Mesenchymal stem cell (in vitro differentiated cells and primary cell): ENCODE results near the gene ABCA2.
A peak's percentile ranks its signal among the peaks of the same experiment; 100 is the strongest.

Experiments
- DNase-seq: peaks from one replicate; pipeline ENCODE4 v3.0.0-alpha.2; 2013
- H2AFZ ChIP-seq: one replicate; pipeline ENCODE4 v1.6.1; 2013; ENCODE audit warnings: low read depth, mild to moderate bottlenecking, control low read depth, inconsistent platforms, low read length, moderate library complexity
- H2AK5ac ChIP-seq: 2 replicates; pipeline ENCODE4 v1.6.1; 2013; ENCODE audit warnings: low read length, moderate library complexity, mild to moderate bottlenecking, inconsistent platforms; ENCODE audit not compliant: severe bottlenecking
- H2BK120ac ChIP-seq: one replicate; pipeline ENCODE4 v1.6.1; 2013; ENCODE audit warnings: low read depth, mild to moderate bottlenecking, inconsistent platforms, low read length, moderate library complexity
- H2BK12ac ChIP-seq, 2 experiments: one replicate each; pipeline ENCODE4 v1.6.1; 2013; ENCODE audit warnings: inconsistent platforms in 2 of 2, low read length in 2 of 2, mild to moderate bottlenecking in 2 of 2, moderate library complexity in 2 of 2, control low read depth in 1 of 2
- H2BK15ac ChIP-seq: one replicate; pipeline ENCODE4 v1.6.1; 2013; ENCODE audit warnings: mild to moderate bottlenecking, low read depth, inconsistent platforms; ENCODE audit not compliant: poor library complexity, severe bottlenecking
- H2BK5ac ChIP-seq: 2 replicates; pipeline ENCODE4 v1.6.1; 2013; ENCODE audit warnings: low read depth, mild to moderate bottlenecking, low read length, control low read depth, inconsistent platforms; ENCODE audit not compliant: poor library complexity, severe bottlenecking
- H3K14ac ChIP-seq, 2 experiments: one replicate each; pipeline ENCODE4 v1.6.1; 2013; ENCODE audit warnings: inconsistent platforms in 2 of 2, low read length in 2 of 2, control low read depth in 1 of 2, mild to moderate bottlenecking in 1 of 2, moderate library complexity in 1 of 2
- H3K18ac ChIP-seq, 2 experiments: one replicate each; pipeline ENCODE4 v1.6.1; 2013; ENCODE audit warnings: inconsistent platforms in 2 of 2, low read length in 2 of 2, control low read depth in 1 of 2, low read depth in 1 of 2, mild to moderate bottlenecking in 1 of 2
- H3K23ac ChIP-seq, 2 experiments: one replicate each; pipeline ENCODE4 v1.6.1; 2013; ENCODE audit warnings: inconsistent platforms in 2 of 2, low read length in 2 of 2, mild to moderate bottlenecking in 2 of 2, moderate library complexity in 2 of 2, control low read depth in 1 of 2
- H3K27ac ChIP-seq: 2 replicates; pipeline ENCODE4 v1.5.1; 2013; ENCODE audit warnings: mild to moderate bottlenecking, moderate library complexity, low read length, control low read depth, inconsistent platforms; ENCODE audit not compliant: poor library complexity, severe bottlenecking
- H3K27me3 ChIP-seq, 2 experiments: 2 replicates each; pipeline versions ENCODE4 v1.6.1 to v1.7.0; 2013; ENCODE audit warnings: low read length in 2 of 2, mild to moderate bottlenecking in 2 of 2, moderate library complexity in 2 of 2, control low read depth in 1 of 2, inconsistent platforms in 1 of 2; ENCODE audit not compliant: control insufficient read depth in 1 of 2, insufficient read depth in 1 of 2
- H3K36me3 ChIP-seq, 2 experiments: 2 replicates each; pipeline versions ENCODE4 v1.6.1 to v1.7.0; 2013; ENCODE audit warnings: low read length in 2 of 2, control low read depth in 1 of 2, inconsistent platforms in 1 of 2, low read depth in 1 of 2, mild to moderate bottlenecking in 1 of 2; ENCODE audit not compliant: insufficient read depth in 2 of 2, control insufficient read depth in 1 of 2
- H3K4ac ChIP-seq, 2 experiments: one replicate each; pipeline ENCODE4 v1.6.1; 2013; ENCODE audit warnings: inconsistent platforms in 2 of 2, low read length in 2 of 2, mild to moderate bottlenecking in 2 of 2, moderate library complexity in 2 of 2, control low read depth in 1 of 2, low read depth in 1 of 2
- H3K4me1 ChIP-seq: 2 replicates; pipeline ENCODE4 v1.6.1; 2013; ENCODE audit warnings: low read depth, low read length, control low read depth; ENCODE audit not compliant: control insufficient read depth, insufficient read depth
- H3K4me2 ChIP-seq: 2 replicates; pipeline ENCODE4 v1.6.1; 2013; ENCODE audit warnings: low read length, mild to moderate bottlenecking, inconsistent platforms; ENCODE audit not compliant: poor library complexity, severe bottlenecking
- H3K4me3 ChIP-seq, 2 experiments: 2 replicates each; pipeline versions ENCODE4 v1.5.1 to v1.7.0; 2013; ENCODE audit warnings: low read length in 2 of 2, mild to moderate bottlenecking in 2 of 2, control low read depth in 1 of 2, low read depth in 1 of 2; ENCODE audit not compliant: insufficient read depth in 1 of 2
- H3K79me1 ChIP-seq: replicated peaks from 2 replicates; pipeline ENCODE4 v1.6.1; 2013; ENCODE audit warnings: mild to moderate bottlenecking, control low read depth, low read length, inconsistent platforms; ENCODE audit not compliant: poor library complexity, severe bottlenecking
- H3K9ac ChIP-seq: 2 replicates; pipeline ENCODE4 v1.7.0; 2013; ENCODE audit warnings: mild to moderate bottlenecking, low read length, moderate library complexity
- H3K9me3 ChIP-seq: 2 replicates; pipeline ENCODE4 v1.7.0; 2013; ENCODE audit warnings: mild to moderate bottlenecking, low read length; ENCODE audit not compliant: control insufficient read depth
- H4K8ac ChIP-seq: one replicate; pipeline ENCODE4 v1.6.1; 2013; ENCODE audit warnings: inconsistent platforms, mild to moderate bottlenecking, low read length, moderate library complexity
- H4K91ac ChIP-seq: one replicate; pipeline ENCODE4 v1.6.1; 2013; ENCODE audit warnings: mild to moderate bottlenecking, low read length, inconsistent platforms
- WGBS: methylation state at CpG from one replicate; pipeline ENCODE4 v1.1.7; 2013; ENCODE audit warnings: mixed read lengths; 5-methylcytosine and 5-hydroxymethylcytosine counted together

ABCA2 gene

GRCh38 chr9:136990242-136990911 is 37.7 kb downstream of the ABCA2 start:
- Histone ChIP-seq H4K91ac (no peak overlapping the region), H3K4me2 (no peak overlapping the region), H2BK12ac (no peak overlapping the region), H2BK120ac (no peak overlapping the region), H3K18ac (no peak overlapping the region), H4K8ac (no peak overlapping the region), H3K14ac (no peak overlapping the region), H3K4me1 (peaks cover 22% of the 10 kb centered on the region), H3K36me3 (peaks cover 0 to 22% of the 10 kb centered on the region in 2 experiments), H2BK15ac (no peak overlapping the region), H3K79me1 (peaks cover 15% of the 10 kb centered on the region), H3K9me3 (no peaks in the 10 kb centered on the region), H3K4ac (no peak overlapping the region), H2AK5ac (no peak overlapping the region), H2BK5ac (no peak overlapping the region), H3K23ac (no peak overlapping the region), H3K9ac (no peak overlapping the region), H3K27me3 (peaks cover 7 to 12% of the 10 kb centered on the region in 2 experiments), H3K27ac (no peak overlapping the region), H3K4me3 (no peak overlapping the region), H2AFZ (no peak overlapping the region)
- DNase-seq = no peak
- WGBS = 95% methylated on average over 10 of the region's 10 CpGs

- no peak overlapping the region for H3K27ac ChIP-seq
- H2BK120ac ChIP-seq = no peak overlapping the region
- H3K27me3 ChIP-seq = peaks cover 21 to 27% of the 10 kb centered on the region in 2 experiments
- no peak overlapping the region for H3K9ac ChIP-seq
- H3K18ac ChIP-seq = no peak overlapping the region
- no peaks in the 10 kb centered on the region for H3K9me3 ChIP-seq
- H3K4me2 ChIP-seq = no peak overlapping the region
- no peak overlapping the region for H2BK5ac ChIP-seq
- peak overlapping the region in 1 of 2 experiments; percentile 41 for H2BK12ac ChIP-seq
- no peak overlapping the region for H3K4me3 ChIP-seq
- peaks cover 29% of the 10 kb centered on the region for H3K4me1 ChIP-seq
- no peak for DNase-seq
- peaks cover 0 to 7% of the 10 kb centered on the region in 2 experiments for H3K36me3 ChIP-seq
- no peak overlapping the region for H2AFZ ChIP-seq
- H2BK15ac ChIP-seq = no peak overlapping the region
- H4K91ac ChIP-seq = no peak overlapping the region
- H3K79me1 ChIP-seq = peaks cover 12% of the 10 kb centered on the region
- H2AK5ac ChIP-seq = no peak overlapping the region
- no peak overlapping the region for H3K14ac ChIP-seq
- H3K23ac ChIP-seq = no peak overlapping the region
- WGBS = 97% methylated on average over 4 of the region's 4 CpGs
- H3K4ac ChIP-seq = no peak overlapping the region
- H4K8ac ChIP-seq = no peak overlapping the region
These were observed 39.2 kb downstream of the ABCA2 start for GRCh38 chr9:136988872-136989271.

GRCh38 chr9:136985853-136986252 is 42.2 kb downstream of the ABCA2 start:
- no peak overlapping the region for H2AK5ac ChIP-seq
- no peaks in the 10 kb centered on the region for H3K36me3 ChIP-seq
- no peaks in the 10 kb centered on the region for H3K79me1 ChIP-seq
- no peak overlapping the region for H3K18ac ChIP-seq
- H3K27ac ChIP-seq = no peak overlapping the region
- no peak overlapping the region for H2BK120ac ChIP-seq
- H3K4me2 ChIP-seq = no peak overlapping the region
- H3K27me3 ChIP-seq = peaks cover 37 to 40% of the 10 kb centered on the region in 2 experiments
- peaks cover 16% of the 10 kb centered on the region for H3K4me1 ChIP-seq
- 22% methylated on average over 30 of the region's 33 CpGs for WGBS
- H3K9me3 ChIP-seq = no peaks in the 10 kb centered on the region
- DNase-seq = no peak
- no peak overlapping the region for H4K91ac ChIP-seq
- no peak overlapping the region for H2BK5ac ChIP-seq
- no peak overlapping the region for H4K8ac ChIP-seq
- H3K4ac ChIP-seq = no peak overlapping the region
- no peak overlapping the region for H2AFZ ChIP-seq
- no peak overlapping the region for H3K14ac ChIP-seq
- no peak overlapping the region for H3K23ac ChIP-seq
- H3K4me3 ChIP-seq = no peak overlapping the region
- H3K9ac ChIP-seq = no peak overlapping the region
- no peak overlapping the region for H2BK15ac ChIP-seq
- H2BK12ac ChIP-seq = no peak overlapping the region

DNA sequence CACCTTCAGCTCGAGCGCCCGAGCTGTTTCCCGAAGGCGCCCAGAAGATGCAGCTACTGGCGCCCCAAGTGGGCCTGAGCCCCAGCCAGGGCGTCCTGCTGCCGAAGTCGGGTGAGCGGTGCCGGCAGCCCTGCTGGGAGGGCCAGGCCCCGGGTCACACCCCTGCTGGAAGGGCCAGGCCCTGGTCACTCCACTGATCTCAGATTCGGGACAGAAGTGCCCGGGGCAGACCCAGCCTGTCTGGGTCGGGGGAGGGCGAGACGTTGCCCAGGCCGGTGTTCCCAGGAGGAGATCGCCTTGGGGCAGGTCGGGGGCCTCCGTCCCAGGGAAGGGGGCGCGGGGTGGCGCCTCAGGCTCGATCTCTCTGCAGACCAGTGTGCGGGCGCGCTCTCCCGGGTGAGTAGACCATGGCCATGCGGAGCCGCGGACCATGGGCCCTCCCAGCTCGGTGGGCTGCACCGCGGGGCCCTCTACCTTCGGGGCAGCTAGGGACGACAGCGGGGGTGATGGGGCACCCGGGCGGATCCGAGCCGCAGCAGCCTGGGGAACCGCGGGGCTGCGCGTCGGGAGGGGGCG is 42.9 kb downstream of the ABCA2 start:
- Histone ChIP-seq H3K4ac (no peak overlapping the region), H4K91ac (no peak overlapping the region), H2BK12ac (no peak overlapping the region), H3K79me1 (no peaks in the 10 kb centered on the region), H3K4me3 (no peak overlapping the region), H3K9me3 (no peaks in the 10 kb centered on the region), H3K27ac (no peak overlapping the region), H3K36me3 (no peaks in the 10 kb centered on the region), H2AK5ac (no peak overlapping the region), H3K14ac (peak overlapping the region in 1 of 2 experiments; percentile 69), H2BK120ac (no peak overlapping the region), H3K4me2 (peak overlapping the region; percentile 26), H4K8ac (no peak overlapping the region), H3K18ac (no peak overlapping the region), H3K9ac (no peak overlapping the region), H2BK15ac (no peak overlapping the region), H2AFZ (no peak overlapping the region), H3K4me1 (peaks cover 16% of the 10 kb centered on the region), H3K23ac (peak overlapping the region in 1 of 2 experiments; percentile 56), H2BK5ac (no peak overlapping the region), H3K27me3 (peaks cover 37 to 40% of the 10 kb centered on the region in 2 experiments)
- WGBS = 14% methylated on average over 44 of the region's 48 CpGs
- DNase-seq = no peak
